ENCODE results near the gene ZNF117. TPM values are rescaled to one million over a fixed set of nuclear protein-coding genes. Genes with fewer than 3 reads are reported as not detected.

Gene ZNF117
- total and polyA plus RNA-seq, 9 of the 15 experiments (the other 6 are each of a cell fraction or from before 2014, with no cell fraction given), result 2.5 to 18.9 (median 14.1) TPM

- TF ChIP-seq ZNF766 (CRISPR knock-in tag; conservative IDR thresholded peaks at IDR 0.05), result no peak
- TF ChIP-seq, protein P1, sequence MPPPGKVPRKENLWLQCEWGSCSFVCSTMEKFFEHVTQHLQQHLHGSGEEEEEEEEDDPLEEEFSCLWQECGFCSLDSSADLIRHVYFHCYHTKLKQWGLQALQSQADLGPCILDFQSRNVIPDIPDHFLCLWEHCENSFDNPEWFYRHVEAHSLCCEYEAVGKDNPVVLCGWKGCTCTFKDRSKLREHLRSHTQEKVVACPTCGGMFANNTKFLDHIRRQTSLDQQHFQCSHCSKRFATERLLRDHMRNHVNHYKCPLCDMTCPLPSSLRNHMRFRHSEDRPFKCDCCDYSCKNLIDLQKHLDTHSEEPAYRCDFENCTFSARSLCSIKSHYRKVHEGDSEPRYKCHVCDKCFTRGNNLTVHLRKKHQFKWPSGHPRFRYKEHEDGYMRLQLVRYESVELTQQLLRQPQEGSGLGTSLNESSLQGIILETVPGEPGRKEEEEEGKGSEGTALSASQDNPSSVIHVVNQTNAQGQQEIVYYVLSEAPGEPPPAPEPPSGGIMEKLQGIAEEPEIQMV (tag; conservative IDR thresholded peaks at IDR 0.05; ENCODE audit: low read depth), result no peak
- TF ChIP-seq THRB (CRISPR knock-in tag; conservative IDR thresholded peaks at IDR 0.05), result peak; percentile 12; the same call in 1 of the 2 replicates
- no peak for TF ChIP-seq HNRNPUL1 (IDR thresholded peaks at IDR 0.05; ENCODE audit: low read length)
- TF ChIP-seq CSDE1 (IDR thresholded peaks at IDR 0.05), result no peak
- no peak for TF ChIP-seq FIP1L1 (IDR thresholded peaks at IDR 0.05; ENCODE audit: low read depth, low read length, poor library complexity, severe bottlenecking)
- TF ChIP-seq, protein P2, sequence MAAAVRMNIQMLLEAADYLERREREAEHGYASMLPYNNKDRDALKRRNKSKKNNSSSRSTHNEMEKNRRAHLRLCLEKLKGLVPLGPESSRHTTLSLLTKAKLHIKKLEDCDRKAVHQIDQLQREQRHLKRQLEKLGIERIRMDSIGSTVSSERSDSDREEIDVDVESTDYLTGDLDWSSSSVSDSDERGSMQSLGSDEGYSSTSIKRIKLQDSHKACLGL (CRISPR knock-in tag; IDR thresholded peaks at IDR 0.05; ENCODE audit: borderline replicate concordance, poor library complexity, severe bottlenecking), result no peak
- peak; percentile 92 for TF ChIP-seq ASH1L (IDR thresholded peaks at IDR 0.05; ENCODE audit: borderline replicate concordance, low read depth, partially characterized antibody)
- no peak for TF ChIP-seq BMI1 (IDR thresholded peaks at IDR 0.05; ENCODE audit: low read length)
- TF ChIP-seq ZNF398 (CRISPR knock-in tag; IDR thresholded peaks at IDR 0.05), result no peak
- TF ChIP-seq TFAM (CRISPR knock-in tag; conservative IDR thresholded peaks at IDR 0.05), result no peak
- no peak for TF ChIP-seq RBM22 (IDR thresholded peaks at IDR 0.05; ENCODE audit: low read depth, low read length, poor library complexity, severe bottlenecking)
- no peak for TF ChIP-seq FOXA3 (CRISPR knock-in tag; conservative IDR thresholded peaks at IDR 0.05 in 1 of 2, IDR thresholded peaks at IDR 0.05 in 1 of 2)
- peak; percentile 97 for TF ChIP-seq KDM5B (IDR thresholded peaks at IDR 0.05; ENCODE audit: insufficient replicate concordance, low read depth, low read length)
- no peak for TF ChIP-seq KDM2B (CRISPR knock-in tag; IDR thresholded peaks at IDR 0.05)
- no peak for TF ChIP-seq PTRF (tag; IDR thresholded peaks at IDR 0.05)
- peak; percentile 21; the same call in 1 of the 2 replicates for TF ChIP-seq DPF2 (IDR thresholded peaks at IDR 0.05)
- no peak for TF ChIP-seq MXI1 (IDR thresholded peaks at IDR 0.05; ENCODE audit: low read depth, low read length)
- TF ChIP-seq POLR3G (IDR thresholded peaks at IDR 0.05; ENCODE audit: extremely low read depth, insufficient read length, insufficient replicate concordance), result no peak
- peak; percentile 72; the same call in 1 of the 2 replicates for TF ChIP-seq LCOR (CRISPR knock-in tag; IDR thresholded peaks at IDR 0.05)
- peak; percentile 58; the same call in 1 of the 2 replicates for TF ChIP-seq SP1 (CRISPR knock-in tag; IDR thresholded peaks at IDR 0.05)
- TF ChIP-seq HIVEP1 (CRISPR knock-in tag; IDR thresholded peaks at IDR 0.05), result no peak
These were observed 15.5 kb upstream of the ZNF117 start, which contains the start of gene ERV3-1 (continued) for GRCh38 chr7:65006094-65006992.

Data from K562 (cell line).